Psoas muscle (tissue), 8 donors: ENCODE measurements around the gene KRT71. TPM values are rescaled to one million over a fixed set of nuclear protein-coding genes. Genes with fewer than 3 reads are reported as not detected.

Experiments
- ATAC-seq, 4 donors: fragments of 200-7000 bp; cut with Tn5 transposase; one replicate each; pipeline ENCODE4 v1.9.1; 2020; ENCODE audit warnings: moderate library complexity in 3 of 4, mild to moderate bottlenecking in 2 of 4
- DNase-seq, 2 donors: peaks; one replicate each; pipeline ENCODE4 v3.0.0-alpha.2; 2020
- H3K27ac ChIP-seq: fragments of 200-600 bp; one replicate; pipeline ENCODE4 v1.8.0; 2022
- H3K27me3 ChIP-seq, 3 donors: fragments of 200-600 bp in 1 of 3; one replicate each; pipeline versions ENCODE4 v1.6.1 to v1.8.0; 2013 to 2022; ENCODE audit warnings: low read length in 2 of 3, mild to moderate bottlenecking in 2 of 3, moderate library complexity in 1 of 3; ENCODE audit not compliant: insufficient read depth in 3 of 3
- H3K36me3 ChIP-seq, 2 donors: fragments of 200-600 bp in 1 of 2; one replicate each; pipeline versions ENCODE4 v1.6.1 to v1.8.0; 2013 to 2022; ENCODE audit warnings: low read depth in 1 of 2, mild to moderate bottlenecking in 1 of 2, moderate library complexity in 1 of 2; ENCODE audit not compliant: insufficient read depth in 1 of 2
- H3K4me1 ChIP-seq: fragments of 200-600 bp; one replicate; pipeline ENCODE4 v1.8.0; 2022
- H3K4me3 ChIP-seq: fragments of 200-600 bp; one replicate; pipeline ENCODE4 v1.8.0; 2022; ENCODE audit warnings: mild to moderate bottlenecking
- H3K9me3 ChIP-seq: fragments of 200-600 bp; one replicate; pipeline ENCODE4 v1.8.0; 2022
- WGBS, 3 donors: extraction: QIAGEN DNeasy Blood & Tissue Kit; methylation state at CpG; one replicate each; pipeline versions ENCODE4 v1.1.6 to v1.1.7; 2013; 5-methylcytosine and 5-hydroxymethylcytosine counted together
- intact Hi-C, 2 donors: fragments of 100-400 bp; cut with DNase I; formaldehyde crosslinking; loops; one replicate each; pipeline versions ENCODE4 v1.11.0 to v1.14.2; 2022
- polyA plus RNA-seq, 3 donors: library from polyadenylated mRNA; stranded (reverse); fragments of 200-250 nt; gene quantifications; one replicate each; pipeline ENCODE4 v1.2.3, GENCODE V29; 2013
- total RNA-seq, 4 donors: library from RNA; stranded (reverse); fragmentation: NEBNext Ultra II Directional in 2 of 4; extraction: Animal tissue kit (Norgen Biotek cat#: 25700) in 2 of 4; gene quantifications; one replicate each; pipeline versions ENCODE4 v1.2.1 to v1.2.4, GENCODE V29; 2021 to 2023
- TF ChIP-seq, protein P1 (sequence below): fragments of 200-600 bp; IDR thresholded peaks from one replicate; pipeline ENCODE4 v1.8.0; 2022; ENCODE audit warnings: antibody characterized with exemption
- donor health status: healthy with polysubstance abuse.
- donor health status: DM: no; HTN: no; CAD: no; lungs with moderate emphysema.
- donor health status: Bipolar disorder and iron deficiency.
- donor health status: healthy.
- donor health status: DM: yes; HTN: yes; CAD: no.
- donor health status: DM: no; HTN: no; CAD: no.
- donor health status: DM: no; HTN: no; CAD: no.
- donor health status: DM: yes; HTN: yes; CAD: no.

Gene KRT71
- total and polyA plus RNA-seq, 7 donors, result not detected

DNA sequence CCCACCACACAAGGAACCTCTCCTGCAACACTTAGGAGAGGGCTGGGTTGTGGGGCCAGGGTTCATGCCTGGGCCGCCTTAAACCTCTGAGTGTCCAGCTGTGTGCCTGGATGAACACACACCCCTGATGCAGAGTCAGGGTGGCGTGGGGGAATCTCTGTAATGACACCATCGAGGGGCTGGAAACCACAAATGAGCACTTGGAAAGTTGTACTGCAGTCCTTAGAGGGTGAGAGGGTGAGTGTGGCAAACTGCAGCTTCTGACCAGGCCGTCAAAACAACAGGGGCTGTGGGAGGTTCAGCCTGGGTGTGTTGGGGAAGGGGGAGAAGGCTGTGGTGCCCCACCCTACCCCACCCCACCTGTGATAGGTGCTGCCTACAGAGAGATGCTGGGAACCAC, 20.3 kb downstream of the KRT71 start:
- WGBS, 3 donors, result 67 to 72% (median 72%) methylated on average over 4 of the region's 4 CpGs
- Histone ChIP-seq H3K36me3 (no peaks in the 10 kb centered on the region), H3K27me3 (peaks cover 0 to 6% (median 0%) of the 10 kb centered on the region in 3 donors), H3K4me1 (no peaks in the 10 kb centered on the region), H3K4me3 (no peak overlapping the region), H3K27ac (no peak overlapping the region), H3K9me3 (no peaks in the 10 kb centered on the region)
- TF ChIP-seq, protein P1, sequence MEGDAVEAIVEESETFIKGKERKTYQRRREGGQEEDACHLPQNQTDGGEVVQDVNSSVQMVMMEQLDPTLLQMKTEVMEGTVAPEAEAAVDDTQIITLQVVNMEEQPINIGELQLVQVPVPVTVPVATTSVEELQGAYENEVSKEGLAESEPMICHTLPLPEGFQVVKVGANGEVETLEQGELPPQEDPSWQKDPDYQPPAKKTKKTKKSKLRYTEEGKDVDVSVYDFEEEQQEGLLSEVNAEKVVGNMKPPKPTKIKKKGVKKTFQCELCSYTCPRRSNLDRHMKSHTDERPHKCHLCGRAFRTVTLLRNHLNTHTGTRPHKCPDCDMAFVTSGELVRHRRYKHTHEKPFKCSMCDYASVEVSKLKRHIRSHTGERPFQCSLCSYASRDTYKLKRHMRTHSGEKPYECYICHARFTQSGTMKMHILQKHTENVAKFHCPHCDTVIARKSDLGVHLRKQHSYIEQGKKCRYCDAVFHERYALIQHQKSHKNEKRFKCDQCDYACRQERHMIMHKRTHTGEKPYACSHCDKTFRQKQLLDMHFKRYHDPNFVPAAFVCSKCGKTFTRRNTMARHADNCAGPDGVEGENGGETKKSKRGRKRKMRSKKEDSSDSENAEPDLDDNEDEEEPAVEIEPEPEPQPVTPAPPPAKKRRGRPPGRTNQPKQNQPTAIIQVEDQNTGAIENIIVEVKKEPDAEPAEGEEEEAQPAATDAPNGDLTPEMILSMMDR, result no peak
- intact Hi-C loops, result no loop called here
- ATAC-seq, result no peak
- DNase-seq, result no peak

DNA sequence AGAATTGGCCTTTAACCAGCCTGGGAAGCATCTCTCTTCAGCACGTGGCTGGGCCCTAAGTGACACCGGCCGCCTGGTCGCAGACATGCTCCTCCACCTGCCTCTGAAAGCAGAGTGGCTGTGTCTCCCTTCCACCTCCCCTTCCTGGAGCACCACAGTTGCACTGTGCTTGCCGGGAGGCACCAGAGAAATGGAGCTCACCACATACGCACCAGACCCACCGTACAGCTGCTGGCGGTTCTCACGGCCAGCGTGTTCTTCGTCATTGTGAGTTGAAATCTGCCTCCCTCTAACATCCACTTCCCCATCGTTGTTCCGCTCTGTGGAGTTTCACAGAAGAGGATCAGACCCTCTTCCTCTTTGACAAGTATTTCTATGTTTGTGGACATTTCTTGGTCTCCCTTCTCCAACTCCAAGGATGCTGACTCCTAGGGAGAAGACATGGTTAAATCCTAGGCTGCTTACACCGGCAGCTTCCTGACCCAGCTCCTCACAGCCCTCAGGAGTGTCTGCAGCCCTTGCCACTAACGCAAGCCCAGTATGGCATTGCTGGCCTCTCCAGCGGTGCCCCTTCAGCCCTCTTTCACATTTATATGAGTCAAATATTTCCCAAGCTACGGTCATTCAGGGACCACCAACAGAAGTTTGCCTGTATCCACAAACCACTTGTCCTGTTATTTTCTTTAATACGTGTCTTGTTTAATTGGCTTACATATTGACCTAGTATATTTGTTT, 21.2 kb downstream of the KRT71 start:
- no peak overlapping the region for H3K27ac ChIP-seq
- WGBS, 3 donors, result 62 to 83% (median 80%) methylated on average over 17 to 18 of the region's 18 CpGs
- ATAC-seq (no peak), DNase-seq (no peak)
- TF ChIP-seq, protein P1, result no peak
- no peaks in the 10 kb centered on the region for H3K9me3 ChIP-seq
- H3K36me3 ChIP-seq, result no peaks in the 10 kb centered on the region
- intact Hi-C loops, result no loop called here
- H3K4me3 ChIP-seq, result no peak overlapping the region
- no peaks in the 10 kb centered on the region for H3K4me1 ChIP-seq
- H3K27me3 ChIP-seq, result no peaks in the 10 kb centered on the region

DNA sequence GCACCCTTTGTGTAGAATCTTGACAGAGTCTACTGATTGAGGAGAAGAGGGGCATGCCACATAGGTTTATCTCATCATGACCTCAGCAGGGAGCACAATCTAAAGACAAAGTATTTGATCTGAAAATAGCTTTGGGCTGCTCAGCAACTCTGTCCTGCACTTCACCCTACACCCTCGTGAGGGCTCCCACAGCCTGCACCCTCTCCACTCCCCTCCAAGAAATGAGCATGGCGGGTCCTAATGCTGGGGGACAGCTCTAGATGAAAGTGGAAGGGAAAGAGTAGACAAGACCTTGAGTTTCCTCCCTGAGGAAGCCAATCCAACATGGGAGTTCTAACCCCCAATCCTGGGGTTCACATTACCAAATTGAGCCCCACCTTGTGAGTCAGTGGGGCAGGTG, 22.0 kb downstream of the KRT71 start:
- no peaks in the 10 kb centered on the region for H3K9me3 ChIP-seq
- H3K4me3 ChIP-seq, result no peak overlapping the region
- H3K27ac ChIP-seq, result no peak overlapping the region
- 91 to 94% (median 92%) methylated on average over 2 of the region's 2 CpGs for WGBS, 3 donors
- H3K4me1 ChIP-seq, result no peaks in the 10 kb centered on the region
- TF ChIP-seq, protein P1, result no peak
- no peak for ATAC-seq
- intact Hi-C loops, result no loop called here
- H3K27me3 ChIP-seq, result no peaks in the 10 kb centered on the region
- no peaks in the 10 kb centered on the region for H3K36me3 ChIP-seq
- DNase-seq, result no peak

DNA sequence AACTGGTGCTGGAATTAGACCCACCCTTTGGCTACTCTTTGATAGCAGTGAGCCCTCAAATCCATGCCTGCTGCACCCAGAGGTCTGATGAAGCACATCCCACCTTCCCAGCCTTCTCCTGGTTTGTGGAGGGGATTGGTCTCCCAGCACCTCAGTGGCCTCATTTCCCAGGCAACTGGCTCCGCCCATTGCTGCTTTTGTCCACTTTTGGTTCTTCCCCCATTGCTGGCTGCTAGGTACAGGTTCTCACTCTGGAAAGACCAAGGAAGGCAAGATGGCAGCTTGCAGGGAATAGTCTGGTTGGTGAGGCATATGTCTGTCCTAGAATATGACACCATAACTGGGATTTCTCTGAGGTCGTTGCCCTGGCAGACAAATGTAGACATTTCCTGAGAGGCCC, 22.6 kb downstream of the KRT71 start:
- ATAC-seq, result no peak
- H3K4me1 ChIP-seq, result no peaks in the 10 kb centered on the region
- no peak for DNase-seq
- H3K27me3 ChIP-seq, result no peaks in the 10 kb centered on the region
- no peaks in the 10 kb centered on the region for H3K36me3 ChIP-seq
- no peaks in the 10 kb centered on the region for H3K9me3 ChIP-seq
- 55 to 61% (median 58%) methylated on average over 2 of the region's 2 CpGs for WGBS, 3 donors
- H3K4me3 ChIP-seq, result no peak overlapping the region
- H3K27ac ChIP-seq, result no peak overlapping the region
- intact Hi-C loops, result no loop called here
- TF ChIP-seq, protein P1, result no peak

DNA sequence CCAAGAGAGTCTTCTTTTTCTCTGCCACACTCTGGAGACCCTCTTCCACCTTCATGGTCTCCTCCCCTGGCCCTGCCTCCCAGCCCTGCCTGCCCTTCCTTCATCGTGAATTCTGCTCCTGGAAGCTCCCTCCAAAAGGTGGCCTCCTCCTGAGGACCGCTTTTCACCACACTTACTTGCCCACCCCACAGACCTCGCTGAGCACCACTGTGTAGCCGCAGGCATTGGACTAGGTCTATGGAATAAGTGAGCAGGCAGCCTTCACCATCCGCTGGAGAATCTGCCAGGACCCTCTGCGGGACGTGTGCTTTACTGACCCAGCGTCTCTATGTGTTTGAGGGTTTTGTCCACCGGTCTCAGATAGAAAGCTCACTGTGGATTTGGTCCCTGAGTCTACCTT, 23.1 kb downstream of the KRT71 start:
- ATAC-seq (no peak), DNase-seq (no peak)
- no peaks in the 10 kb centered on the region for H3K4me1 ChIP-seq
- 96 to 97% (median 96%) methylated on average over 9 of the region's 9 CpGs for whole genome bisulfite sequencing, 3 donors
- intact Hi-C loops, result no loop called here
- no peaks in the 10 kb centered on the region for H3K9me3 ChIP-seq
- H3K27me3 ChIP-seq, result peaks cover 0 to 2% (median 2%) of the 10 kb centered on the region in 3 donors
- TF ChIP-seq, protein P1, result no peak
- no peak overlapping the region for H3K4me3 ChIP-seq
- no peaks in the 10 kb centered on the region for H3K36me3 ChIP-seq
- no peak overlapping the region for H3K27ac ChIP-seq
